DMS 273 (cell line): ENCODE measurements around the gene MTF2.

Experiments used
- DNase-seq: peaks from one replicate; lab custom pipeline; 2025; ENCODE audit not compliant: unreplicated experiment; lab: John Stamatoyannopoulos, UW

MTF2 gene

DNA sequence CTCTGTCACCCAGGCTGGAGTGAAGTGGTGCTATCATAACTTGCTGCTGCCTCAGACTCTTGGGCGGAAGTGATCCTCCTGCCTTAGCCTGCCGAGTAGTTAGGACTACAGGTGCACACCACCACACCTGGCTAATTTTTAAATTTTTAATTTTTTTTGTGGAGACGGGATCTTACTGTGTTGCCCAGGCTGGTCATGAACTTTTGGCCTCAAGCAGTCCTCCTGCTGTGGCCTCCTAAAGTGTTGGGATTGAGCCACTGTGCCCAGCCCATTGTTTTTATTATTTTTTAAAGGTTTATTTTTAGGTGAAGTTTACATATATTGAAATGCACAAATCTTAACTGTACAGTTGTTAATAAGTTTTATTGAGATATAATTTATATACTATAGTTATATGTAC, 3.2 kb downstream of the MTF2 start:
- no peak for DNase-seq

DNA sequence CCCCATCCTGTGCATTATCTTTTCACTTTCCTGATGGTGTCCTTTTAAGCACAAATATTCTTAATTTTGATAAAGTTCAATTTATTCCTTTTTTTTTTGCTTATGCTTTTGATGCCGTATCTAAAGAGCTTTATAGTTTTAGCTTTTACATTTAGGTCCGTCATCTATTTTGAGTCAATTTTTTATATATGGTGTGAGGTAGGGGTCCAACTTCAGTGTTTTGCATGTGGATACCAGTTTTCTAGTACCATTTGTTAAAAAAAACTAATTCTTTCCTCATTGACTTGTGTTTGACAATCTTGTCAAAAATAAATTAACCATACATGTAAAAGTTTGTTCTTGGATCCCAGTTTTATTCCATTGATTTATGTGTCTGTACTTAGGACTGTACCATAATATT, 4.9 kb downstream of the MTF2 start:
- no peak for DNase-seq

DNA sequence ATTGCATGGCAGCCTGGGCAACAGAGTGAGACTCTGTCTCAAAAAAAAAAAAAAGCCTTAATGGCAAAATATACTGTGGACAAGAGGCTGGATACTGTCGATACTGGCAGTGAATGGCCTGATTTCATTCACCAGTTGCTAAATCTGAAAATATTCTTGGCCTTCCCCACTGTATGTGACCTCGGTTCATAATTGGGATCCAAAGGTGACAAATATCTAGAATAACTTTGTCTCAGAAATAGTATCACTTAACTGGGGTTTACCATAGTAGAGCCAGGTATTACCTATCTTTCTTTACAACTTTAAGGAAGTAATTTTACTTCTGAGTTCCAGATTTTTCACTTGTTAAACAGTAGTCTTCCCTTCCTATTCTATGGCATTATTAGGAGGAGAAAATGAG, 8.4 kb downstream of the MTF2 start:
- no peak for DNase-seq

GRCh38 chr1:93093332-93094006, 14.4 kb downstream of the MTF2 start:
- DNase-seq, result no peak

- no peak for DNase-seq
Observed at GRCh38 chr1:93095804-93096585, 16.9 kb downstream of the MTF2 start.

DNA sequence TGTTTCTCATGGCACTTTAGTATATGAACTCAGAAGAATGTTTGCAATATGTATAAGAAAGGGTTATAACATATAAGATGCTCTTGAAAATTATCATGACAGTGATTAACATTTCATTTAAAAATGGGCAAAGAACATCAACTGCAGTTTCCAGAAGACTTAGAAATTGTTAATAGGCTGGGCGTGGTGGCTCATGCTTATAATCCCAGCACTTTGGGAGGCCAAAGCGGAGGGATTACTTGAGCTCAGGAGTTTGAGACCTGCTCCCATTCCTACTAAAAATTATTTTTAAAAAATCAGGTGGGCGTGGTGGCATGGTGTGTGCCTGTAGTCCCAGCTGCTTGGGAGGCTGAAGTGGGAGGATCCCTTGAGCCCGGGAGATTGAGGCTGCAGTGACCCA, 23.1 kb downstream of the MTF2 start:
- no peak for DNase-seq

DNA sequence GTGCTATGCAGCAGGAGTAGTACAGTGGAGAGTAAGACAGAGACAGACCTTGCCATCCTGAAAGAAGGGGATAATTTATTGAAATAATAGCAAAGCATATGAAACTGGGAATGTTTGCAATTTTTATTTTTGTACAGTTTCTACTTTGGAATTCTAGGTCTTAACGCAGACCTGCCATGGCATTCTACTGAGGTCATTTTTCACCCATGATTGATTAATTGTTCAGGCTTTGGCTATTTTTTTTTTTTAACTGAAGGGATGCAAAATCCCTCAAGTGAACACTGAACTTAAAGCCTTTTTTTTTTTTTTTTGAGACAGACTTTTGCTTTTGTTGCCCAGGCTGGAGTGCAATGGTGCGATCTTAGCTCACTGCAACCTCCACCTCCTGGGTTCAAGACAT, 27.1 kb downstream of the MTF2 start:
- DNase-seq, result no peak

- no peak for DNase-seq
Observed at GRCh38 chr1:93107395-93107794, 28.3 kb downstream of the MTF2 start.

DNA sequence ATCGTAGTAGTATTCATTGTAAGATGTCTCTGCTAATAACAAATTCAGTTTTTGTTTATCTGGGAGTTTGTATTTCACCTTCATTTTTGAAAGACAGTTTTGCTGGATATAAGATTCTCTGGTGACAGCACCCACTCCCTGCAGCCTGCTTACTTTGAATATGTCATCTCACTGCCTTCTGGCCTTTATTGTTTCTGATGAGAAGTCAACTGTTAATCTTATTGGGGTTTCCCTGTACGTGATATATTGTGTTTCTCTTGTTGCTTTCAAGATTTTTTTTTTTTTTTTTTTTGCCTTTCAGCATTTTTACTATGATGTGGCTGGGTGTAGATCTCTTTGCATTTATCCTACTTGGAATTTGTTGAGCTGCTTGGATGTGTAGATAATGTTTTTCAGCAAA, 29.3 kb downstream of the MTF2 start:
- no peak for DNase-seq

DNA sequence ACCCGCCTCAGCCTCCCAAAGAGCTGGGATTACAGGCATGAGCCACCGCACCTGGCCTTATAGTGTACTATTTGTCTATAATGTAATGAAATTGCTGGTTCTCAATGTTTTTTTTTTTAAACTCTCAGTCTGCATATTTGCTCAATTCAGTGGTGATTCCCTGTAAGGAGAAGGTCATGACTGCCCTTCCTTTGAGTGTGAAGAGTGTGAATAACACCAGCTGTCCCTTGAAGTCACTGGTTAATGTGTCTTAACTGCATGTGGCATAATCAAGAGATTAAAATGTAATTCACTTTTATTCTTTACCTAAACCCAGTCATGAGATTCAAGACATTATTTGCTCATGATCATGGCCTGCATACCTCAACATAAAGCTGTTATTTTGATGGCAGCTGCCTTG, 30.5 kb downstream of the MTF2 start:
- no peak for DNase-seq

GRCh38 chr1:93111065-93111464, 32.0 kb downstream of the MTF2 start:
- no peak for DNase-seq

DNA sequence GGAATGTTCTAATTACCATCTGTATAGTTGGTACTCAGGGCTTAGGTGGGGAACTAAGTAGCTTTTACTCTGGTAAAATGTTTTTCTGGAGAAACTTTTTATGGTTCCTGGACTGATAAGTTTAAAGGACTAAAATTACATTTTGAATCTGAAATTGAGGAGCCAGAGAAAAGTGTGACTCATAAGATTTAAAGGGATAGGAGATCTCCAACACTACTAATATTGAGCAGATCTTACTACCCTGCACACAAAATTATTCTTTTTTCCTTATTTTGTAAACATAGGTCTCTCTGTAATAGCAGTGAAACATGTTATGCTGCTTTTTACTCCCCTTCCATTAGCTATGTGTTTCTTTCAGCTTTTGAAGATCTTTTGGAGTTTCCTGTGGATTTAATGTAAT, 32.5 kb downstream of the MTF2 start:
- DNase-seq, result no peak

- no peak for DNase-seq
Observed at GRCh38 chr1:93113127-93113526, 34.0 kb downstream of the MTF2 start.

DNA sequence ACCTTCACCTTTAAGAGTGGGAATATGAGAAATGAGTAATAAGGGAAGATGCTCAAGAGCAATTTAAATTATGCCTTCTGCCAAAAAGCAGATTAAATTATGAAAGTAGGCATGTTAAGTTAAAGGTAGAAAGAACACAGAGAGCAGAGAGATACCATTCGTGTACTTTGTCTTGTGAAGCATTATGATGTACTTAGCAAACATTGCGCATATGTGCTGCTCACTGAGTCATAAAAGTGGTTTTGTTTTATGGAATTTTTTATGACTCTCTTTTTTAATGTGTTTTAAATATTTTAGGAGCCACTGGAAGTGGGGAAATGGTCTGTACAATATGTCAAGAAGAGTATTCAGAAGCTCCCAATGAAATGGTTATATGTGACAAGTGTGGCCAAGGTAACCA, 35.3 kb downstream of the MTF2 start:
- DNase-seq, result no peak

DNA sequence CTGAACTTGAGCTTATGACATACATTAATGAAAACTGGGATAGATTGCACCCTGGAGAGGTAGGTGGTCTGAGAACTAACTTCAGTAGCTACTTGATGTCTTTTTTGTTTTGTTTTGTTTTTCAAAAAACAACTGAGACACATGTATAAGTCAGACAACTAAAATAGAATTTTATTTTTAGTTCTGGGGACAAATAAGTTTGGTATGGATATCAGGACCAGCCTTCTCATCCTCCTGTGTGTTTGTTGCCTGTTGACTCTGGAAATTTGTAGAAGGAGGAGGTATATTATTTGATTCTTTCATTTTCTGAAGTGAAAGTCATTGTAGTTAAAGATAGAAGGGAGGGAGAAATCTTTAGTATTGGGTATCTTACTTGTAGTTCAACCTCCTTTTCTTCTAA, 41.5 kb downstream of the MTF2 start:
- no peak for DNase-seq

- DNase-seq, result no peak
Observed at GRCh38 chr1:93123201-93123783, 44.2 kb downstream of the MTF2 start.

GRCh38 chr1:93124556-93125355, 45.7 kb downstream of the MTF2 start:
- no peak for DNase-seq

- DNase-seq, result no peak
Observed at GRCh38 chr1:93129507-93130099, 50.5 kb downstream of the MTF2 start.

GRCh38 chr1:93132638-93133037, 53.6 kb downstream of the MTF2 start:
- DNase-seq, result no peak

DNA sequence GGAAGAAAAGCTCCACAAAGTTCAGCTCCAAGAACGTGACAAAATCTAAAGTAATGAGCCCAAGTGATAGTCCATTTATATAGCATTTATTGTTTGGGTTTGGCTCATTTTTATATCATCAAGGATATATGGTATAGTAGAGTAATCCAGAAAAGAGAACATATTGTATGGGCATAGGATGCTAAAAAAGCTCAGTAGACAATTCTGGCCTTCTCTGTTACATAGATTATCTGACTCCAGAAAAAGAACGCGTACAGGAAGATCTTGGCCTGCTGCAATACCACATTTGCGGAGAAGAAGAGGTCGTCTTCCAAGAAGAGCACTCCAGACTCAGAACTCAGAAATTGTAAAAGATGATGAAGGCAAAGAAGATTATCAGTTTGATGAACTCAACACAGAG, 57.4 kb downstream of the MTF2 start:
- no peak for DNase-seq

GRCh38 chr1:93137604-93138292, 58.7 kb downstream of the MTF2 start:
- DNase-seq, result no peak
